GM23338 (cell line): ENCODE results near the gene PER1.

Experiments
- EZH2 ChIP-seq: fragments of 200-600 bp; sonication (generic); IDR thresholded peaks from one replicate; pipeline ENCODE4 v1.8.0; 2017; ENCODE audit warnings: antibody characterized with exemption, mild to moderate bottlenecking, low read depth; ENCODE audit not compliant: unreplicated experiment
- EZH2phosphoT487 ChIP-seq: fragments of 200-600 bp; sonication (generic); IDR thresholded peaks from one replicate; pipeline ENCODE4 v1.8.1; 2018; ENCODE audit warnings: antibody characterized with exemption; ENCODE audit not compliant: unreplicated experiment
- POLR2AphosphoS5 ChIP-seq: IDR thresholded peaks from 2 replicates; pipeline ENCODE4 v1.6.1; 2016; ENCODE audit warnings: antibody characterized with exemption, low read depth
- ZNF114 ChIP-seq: fragments of 250-450 bp; sonication (Bioruptor Pico); IDR thresholded peaks from 2 replicates; pipeline ENCODE4 v1.5.0; 2020; ENCODE audit warnings: mild to moderate bottlenecking, moderate library complexity
- TF ChIP-seq, protein P1 (sequence below), 2 experiments: fragments of 200-600 bp in 1 of 2; sonication (generic) in 1 of 2; conservative IDR thresholded peaks; 2 replicates each; pipeline versions ENCODE4 v1.5.1 to v1.6.1; 2016 to 2017; ENCODE audit warnings: antibody characterized with exemption in 2 of 2, low read depth in 2 of 2, mild to moderate bottlenecking in 2 of 2, moderate library complexity in 1 of 2
- TF ChIP-seq, protein P2 (sequence below): IDR thresholded peaks from 2 replicates; pipeline ENCODE4 v1.6.1; 2016; ENCODE audit warnings: antibody characterized with exemption

DNA sequence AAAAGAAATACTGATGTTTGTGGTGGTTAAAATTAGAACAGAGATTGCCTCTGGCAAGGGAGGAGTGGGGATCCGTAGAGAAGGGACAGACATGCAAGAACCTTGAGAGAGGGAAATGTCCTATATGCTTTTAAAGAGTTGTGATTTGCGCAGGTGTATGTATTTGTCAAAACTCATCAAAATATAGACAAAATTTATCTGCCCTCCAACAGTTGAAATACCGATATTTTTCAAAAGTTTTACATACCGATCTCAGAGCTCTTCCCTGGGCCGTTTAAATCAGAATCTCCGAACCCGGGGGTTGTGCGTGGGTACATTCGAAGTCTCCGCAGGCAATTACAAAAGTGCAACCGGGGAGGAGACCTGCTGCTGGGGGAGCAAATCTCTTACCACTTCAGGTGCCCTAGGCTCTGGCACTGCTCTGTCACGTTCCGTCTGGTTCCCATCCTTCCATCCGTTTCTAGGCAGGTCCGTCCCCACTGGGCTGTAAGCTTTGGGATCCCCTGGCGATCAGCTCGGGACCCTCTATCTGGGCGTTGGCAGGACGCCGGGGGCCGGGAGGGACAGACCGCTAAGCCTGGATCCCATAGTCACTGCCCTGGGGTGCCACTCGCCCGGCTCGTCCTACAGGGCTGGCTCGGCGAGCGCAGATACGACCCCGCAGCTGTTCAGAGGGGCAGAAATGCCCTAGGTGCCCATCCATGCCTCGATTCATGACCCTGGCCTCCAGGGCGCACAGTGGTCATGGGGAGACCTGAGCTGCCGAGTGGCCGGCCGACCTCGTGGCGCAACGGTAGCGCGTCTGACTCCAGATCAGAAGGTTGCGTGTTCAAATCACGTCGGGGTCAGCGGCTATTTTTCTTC lies 33.6 kb upstream of the PER1 start:
- TF ChIP-seq, protein P1, sequence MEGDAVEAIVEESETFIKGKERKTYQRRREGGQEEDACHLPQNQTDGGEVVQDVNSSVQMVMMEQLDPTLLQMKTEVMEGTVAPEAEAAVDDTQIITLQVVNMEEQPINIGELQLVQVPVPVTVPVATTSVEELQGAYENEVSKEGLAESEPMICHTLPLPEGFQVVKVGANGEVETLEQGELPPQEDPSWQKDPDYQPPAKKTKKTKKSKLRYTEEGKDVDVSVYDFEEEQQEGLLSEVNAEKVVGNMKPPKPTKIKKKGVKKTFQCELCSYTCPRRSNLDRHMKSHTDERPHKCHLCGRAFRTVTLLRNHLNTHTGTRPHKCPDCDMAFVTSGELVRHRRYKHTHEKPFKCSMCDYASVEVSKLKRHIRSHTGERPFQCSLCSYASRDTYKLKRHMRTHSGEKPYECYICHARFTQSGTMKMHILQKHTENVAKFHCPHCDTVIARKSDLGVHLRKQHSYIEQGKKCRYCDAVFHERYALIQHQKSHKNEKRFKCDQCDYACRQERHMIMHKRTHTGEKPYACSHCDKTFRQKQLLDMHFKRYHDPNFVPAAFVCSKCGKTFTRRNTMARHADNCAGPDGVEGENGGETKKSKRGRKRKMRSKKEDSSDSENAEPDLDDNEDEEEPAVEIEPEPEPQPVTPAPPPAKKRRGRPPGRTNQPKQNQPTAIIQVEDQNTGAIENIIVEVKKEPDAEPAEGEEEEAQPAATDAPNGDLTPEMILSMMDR (conservative IDR thresholded peaks at IDR 0.05; ENCODE audit: low read depth in 2 of 2) = no peak
- TF ChIP-seq EZH2 = no peak
- TF ChIP-seq ZNF114 (CRISPR knock-in tag) = no peak
- TF ChIP-seq POLR2AphosphoS5 = no peak
- TF ChIP-seq, protein P2, sequence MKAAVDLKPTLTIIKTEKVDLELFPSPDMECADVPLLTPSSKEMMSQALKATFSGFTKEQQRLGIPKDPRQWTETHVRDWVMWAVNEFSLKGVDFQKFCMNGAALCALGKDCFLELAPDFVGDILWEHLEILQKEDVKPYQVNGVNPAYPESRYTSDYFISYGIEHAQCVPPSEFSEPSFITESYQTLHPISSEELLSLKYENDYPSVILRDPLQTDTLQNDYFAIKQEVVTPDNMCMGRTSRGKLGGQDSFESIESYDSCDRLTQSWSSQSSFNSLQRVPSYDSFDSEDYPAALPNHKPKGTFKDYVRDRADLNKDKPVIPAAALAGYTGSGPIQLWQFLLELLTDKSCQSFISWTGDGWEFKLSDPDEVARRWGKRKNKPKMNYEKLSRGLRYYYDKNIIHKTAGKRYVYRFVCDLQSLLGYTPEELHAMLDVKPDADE = no peak; the same call in 1 of the 2 replicates
- TF ChIP-seq EZH2phosphoT487 = no peak
